GM12801 (cell line): ENCODE measurements around the gene INVS.

ENCODE experiments used
- CTCF ChIP-seq: IDR thresholded peaks from one replicate; pipeline ENCODE4 v1.5.1; 2011; ENCODE audit warnings: control low read depth; ENCODE audit not compliant: insufficient read length; ENCODE audit errors: extremely low read depth

Gene INVS

GRCh38 chr9:100197553-100197952 is 98.5 kb downstream of the INVS start:
- TF ChIP-seq CTCF: no peak

GRCh38 chr9:100202806-100203205 is 103.8 kb downstream of the INVS start:
- no peak for TF ChIP-seq CTCF

GRCh38 chr9:100204796-100205195 is 105.8 kb downstream of the INVS start:
- TF ChIP-seq CTCF: no peak

GRCh38 chr9:100206899-100207298 is 107.9 kb downstream of the INVS start:
- no peak for TF ChIP-seq CTCF

GRCh38 chr9:100208673-100209072 is 109.6 kb downstream of the INVS start:
- TF ChIP-seq CTCF: no peak

GRCh38 chr9:100211476-100211875 is 112.4 kb downstream of the INVS start:
- no peak for TF ChIP-seq CTCF

GRCh38 chr9:100213730-100214477 is 114.9 kb downstream of the INVS start:
- no peak for TF ChIP-seq CTCF
